SIG-M5 treated with dmso at 0.1 percent for 504 hours (cell line): Measurements from ENCODE around the gene SMC1A.

Experiments
- DNase-seq: peaks from one replicate; lab custom pipeline; 2025; ENCODE audit not compliant: unreplicated experiment; lab: John Stamatoyannopoulos, UW

SMC1A gene

GRCh38 chrX:53347948-53348347 is 74.5 kb downstream of the SMC1A start:
- peak; percentile 19 for DNase-seq

- DNase-seq = no peak
Measured at GRCh38 chrX:53340852-53341645, 81.4 kb downstream of the SMC1A start.

GRCh38 chrX:53337101-53337500 is 85.4 kb downstream of the SMC1A start:
- no peak for DNase-seq

- no peak for DNase-seq
Measured at GRCh38 chrX:53333853-53334252, 88.6 kb downstream of the SMC1A start.

GRCh38 chrX:53332204-53332603 is 90.2 kb downstream of the SMC1A start:
- no peak for DNase-seq

GRCh38 chrX:53330331-53330730 is 92.1 kb downstream of the SMC1A start:
- no peak for DNase-seq

- no peak for DNase-seq
Measured at GRCh38 chrX:53324803-53325202, 97.7 kb downstream of the SMC1A start.
